ENCODE measurements around the gene GSS.

The GSS gene

GRCh38 chr20:34955231-34956040 is at the start of gene GSS, which contains the start of gene MYH7B:
Gene GSS (minus strand): TSS chr20:34955806. CDS start chr20:34951852, 3,954 bp downstream.
Gene MYH7B (plus strand): TSS chr20:34955868. CDS start chr20:34978006, 22,138 bp downstream.
- no peaks in the 10 kb centered on the region for H3K9me3 ChIP-seq (ENCODE audit: control insufficient read depth in 1 of 2, low read length in 2 of 2)
- H3K27ac ChIP-seq (ENCODE audit: low read length), result peak within 1 kb of the TSS; percentile 91
- peak within 1 kb of the TSS; percentile 69 to 86 for H3K4me3 ChIP-seq (ENCODE audit: low read depth in 1 of 2, low read length in 2 of 2)
- H3K36me3 ChIP-seq (ENCODE audit: control insufficient read depth in 1 of 2, insufficient read depth in 2 of 2, low read length in 2 of 2), result peaks cover 0 to 7% of the 10 kb centered on the region in 2 donors
- peaks cover 0 to 7% of the 10 kb centered on the region in 2 donors for H3K4me1 ChIP-seq (ENCODE audit: control insufficient read depth in 1 of 2, insufficient read depth in 2 of 2, low read length in 2 of 2)
- no peaks in the 10 kb centered on the region for H3K27me3 ChIP-seq (ENCODE audit: low read depth, low read length)

- no peaks in the 10 kb centered on the region for H3K4me1 ChIP-seq (ENCODE audit: control insufficient read depth in 1 of 2, insufficient read depth in 2 of 2, low read length in 2 of 2)
- no peak overlapping the region for H3K4me3 ChIP-seq (ENCODE audit: low read depth in 1 of 2, low read length in 2 of 2)
- no peaks in the 10 kb centered on the region for H3K9me3 ChIP-seq (ENCODE audit: control insufficient read depth in 1 of 2, low read length in 2 of 2)
- H3K27ac ChIP-seq (ENCODE audit: low read length), result no peak overlapping the region
- H3K27me3 ChIP-seq (ENCODE audit: low read depth, low read length), result no peaks in the 10 kb centered on the region
- H3K36me3 ChIP-seq (ENCODE audit: control insufficient read depth in 1 of 2, insufficient read depth in 2 of 2, low read length in 2 of 2), result peaks cover 79 to 97% of the 10 kb centered on the region in 2 donors
Measured at GRCh38 chr20:35004749-35005462, 49.3 kb upstream of the GSS start.

- Histone ChIP-seq H3K4me1 (ENCODE audit: control insufficient read depth in 1 of 2, insufficient read depth in 2 of 2, low read length in 2 of 2) (no peaks in the 10 kb centered on the region), H3K36me3 (ENCODE audit: control insufficient read depth in 1 of 2, insufficient read depth in 2 of 2, low read length in 2 of 2) (peaks cover 77 to 96% of the 10 kb centered on the region in 2 donors), H3K27ac (ENCODE audit: low read length) (no peak overlapping the region), H3K27me3 (ENCODE audit: low read depth, low read length) (no peaks in the 10 kb centered on the region), H3K4me3 (ENCODE audit: low read depth in 1 of 2, low read length in 2 of 2) (no peak overlapping the region), H3K9me3 (ENCODE audit: control insufficient read depth in 1 of 2, low read length in 2 of 2) (no peaks in the 10 kb centered on the region)
Measured at GRCh38 chr20:35004051-35004725, 48.6 kb upstream of the GSS start.

- peaks cover 75 to 96% of the 10 kb centered on the region in 2 donors for H3K36me3 ChIP-seq (ENCODE audit: control insufficient read depth in 1 of 2, insufficient read depth in 2 of 2, low read length in 2 of 2)
- H3K27me3 ChIP-seq (ENCODE audit: low read depth, low read length), result no peaks in the 10 kb centered on the region
- no peak overlapping the region for H3K4me3 ChIP-seq (ENCODE audit: low read depth in 1 of 2, low read length in 2 of 2)
- no peak overlapping the region for H3K27ac ChIP-seq (ENCODE audit: low read length)
- H3K4me1 ChIP-seq (ENCODE audit: control insufficient read depth in 1 of 2, insufficient read depth in 2 of 2, low read length in 2 of 2), result no peaks in the 10 kb centered on the region
- H3K9me3 ChIP-seq (ENCODE audit: control insufficient read depth in 1 of 2, low read length in 2 of 2), result no peaks in the 10 kb centered on the region
Measured at GRCh38 chr20:35003211-35004031, 47.8 kb upstream of the GSS start.

GRCh38 chr20:35002426-35003210 is 47.0 kb upstream of the GSS start:
- no peak overlapping the region for H3K4me3 ChIP-seq (ENCODE audit: low read depth in 1 of 2, low read length in 2 of 2)
- H3K27me3 ChIP-seq (ENCODE audit: low read depth, low read length), result no peaks in the 10 kb centered on the region
- H3K36me3 ChIP-seq (ENCODE audit: control insufficient read depth in 1 of 2, insufficient read depth in 2 of 2, low read length in 2 of 2), result peaks cover 67 to 93% of the 10 kb centered on the region in 2 donors
- no peak overlapping the region for H3K27ac ChIP-seq (ENCODE audit: low read length)
- H3K4me1 ChIP-seq (ENCODE audit: control insufficient read depth in 1 of 2, insufficient read depth in 2 of 2, low read length in 2 of 2), result peaks cover 0 to 3% of the 10 kb centered on the region in 2 donors
- no peaks in the 10 kb centered on the region for H3K9me3 ChIP-seq (ENCODE audit: control insufficient read depth in 1 of 2, low read length in 2 of 2)

GRCh38 chr20:35001596-35002362 is 46.2 kb upstream of the GSS start:
- Histone ChIP-seq H3K27ac (ENCODE audit: low read length) (no peak overlapping the region), H3K27me3 (ENCODE audit: low read depth, low read length) (no peaks in the 10 kb centered on the region), H3K4me3 (ENCODE audit: low read depth in 1 of 2, low read length in 2 of 2) (no peak overlapping the region), H3K36me3 (ENCODE audit: control insufficient read depth in 1 of 2, insufficient read depth in 2 of 2, low read length in 2 of 2) (peaks cover 59 to 87% of the 10 kb centered on the region in 2 donors), H3K9me3 (ENCODE audit: control insufficient read depth in 1 of 2, low read length in 2 of 2) (no peaks in the 10 kb centered on the region), H3K4me1 (ENCODE audit: control insufficient read depth in 1 of 2, insufficient read depth in 2 of 2, low read length in 2 of 2) (peaks cover 0 to 11% of the 10 kb centered on the region in 2 donors)

GRCh38 chr20:35000922-35001595 is 45.5 kb upstream of the GSS start:
- Histone ChIP-seq H3K27me3 (ENCODE audit: low read depth, low read length) (no peaks in the 10 kb centered on the region), H3K36me3 (ENCODE audit: control insufficient read depth in 1 of 2, insufficient read depth in 2 of 2, low read length in 2 of 2) (peaks cover 55 to 88% of the 10 kb centered on the region in 2 donors), H3K27ac (ENCODE audit: low read length) (no peak overlapping the region), H3K4me3 (ENCODE audit: low read depth in 1 of 2, low read length in 2 of 2) (no peak overlapping the region), H3K9me3 (ENCODE audit: control insufficient read depth in 1 of 2, low read length in 2 of 2) (no peaks in the 10 kb centered on the region), H3K4me1 (ENCODE audit: control insufficient read depth in 1 of 2, insufficient read depth in 2 of 2, low read length in 2 of 2) (peaks cover 0 to 12% of the 10 kb centered on the region in 2 donors)

GRCh38 chr20:35000311-35000921 is 44.8 kb upstream of the GSS start:
- peaks cover 0 to 12% of the 10 kb centered on the region in 2 donors for H3K4me1 ChIP-seq (ENCODE audit: control insufficient read depth in 1 of 2, insufficient read depth in 2 of 2, low read length in 2 of 2)
- peaks cover 55 to 88% of the 10 kb centered on the region in 2 donors for H3K36me3 ChIP-seq (ENCODE audit: control insufficient read depth in 1 of 2, insufficient read depth in 2 of 2, low read length in 2 of 2)
- no peaks in the 10 kb centered on the region for H3K27me3 ChIP-seq (ENCODE audit: low read depth, low read length)
- H3K27ac ChIP-seq (ENCODE audit: low read length), result no peak overlapping the region
- H3K4me3 ChIP-seq (ENCODE audit: low read depth in 1 of 2, low read length in 2 of 2), result no peak overlapping the region
- H3K9me3 ChIP-seq (ENCODE audit: control insufficient read depth in 1 of 2, low read length in 2 of 2), result no peaks in the 10 kb centered on the region

DNA sequence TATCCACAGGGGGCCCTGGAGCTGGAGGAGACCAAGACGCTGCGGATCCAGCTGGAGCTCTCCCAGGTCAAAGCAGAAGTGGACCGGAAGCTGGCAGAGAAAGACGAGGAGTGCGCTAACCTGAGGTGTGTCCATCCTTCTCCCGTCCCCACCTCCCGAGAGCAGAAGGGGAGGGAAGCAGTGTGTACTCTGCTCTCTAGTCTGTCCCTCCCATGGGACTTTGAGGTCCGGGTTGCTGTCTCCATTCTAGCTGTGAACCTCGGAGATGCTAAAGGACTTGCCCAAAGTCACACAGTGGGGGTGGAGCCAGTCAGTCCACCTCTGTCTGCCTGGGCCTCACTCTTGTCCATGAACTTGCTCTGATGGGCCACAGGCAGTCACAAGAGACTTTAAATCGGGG is 44.2 kb upstream of the GSS start:
- no peaks in the 10 kb centered on the region for H3K9me3 ChIP-seq (ENCODE audit: control insufficient read depth in 1 of 2, low read length in 2 of 2)
- H3K4me1 ChIP-seq (ENCODE audit: control insufficient read depth in 1 of 2, insufficient read depth in 2 of 2, low read length in 2 of 2), result peaks cover 0 to 12% of the 10 kb centered on the region in 2 donors
- no peak overlapping the region for H3K4me3 ChIP-seq (ENCODE audit: low read depth in 1 of 2, low read length in 2 of 2)
- H3K27ac ChIP-seq (ENCODE audit: low read length), result no peak overlapping the region
- no peaks in the 10 kb centered on the region for H3K27me3 ChIP-seq (ENCODE audit: low read depth, low read length)
- H3K36me3 ChIP-seq (ENCODE audit: control insufficient read depth in 1 of 2, insufficient read depth in 2 of 2, low read length in 2 of 2), result peaks cover 51 to 88% of the 10 kb centered on the region in 2 donors

Data from muscle layer of duodenum (tissue), 2 donors.